ENCODE results near the gene TNRC6C.

Gene TNRC6C

DNA sequence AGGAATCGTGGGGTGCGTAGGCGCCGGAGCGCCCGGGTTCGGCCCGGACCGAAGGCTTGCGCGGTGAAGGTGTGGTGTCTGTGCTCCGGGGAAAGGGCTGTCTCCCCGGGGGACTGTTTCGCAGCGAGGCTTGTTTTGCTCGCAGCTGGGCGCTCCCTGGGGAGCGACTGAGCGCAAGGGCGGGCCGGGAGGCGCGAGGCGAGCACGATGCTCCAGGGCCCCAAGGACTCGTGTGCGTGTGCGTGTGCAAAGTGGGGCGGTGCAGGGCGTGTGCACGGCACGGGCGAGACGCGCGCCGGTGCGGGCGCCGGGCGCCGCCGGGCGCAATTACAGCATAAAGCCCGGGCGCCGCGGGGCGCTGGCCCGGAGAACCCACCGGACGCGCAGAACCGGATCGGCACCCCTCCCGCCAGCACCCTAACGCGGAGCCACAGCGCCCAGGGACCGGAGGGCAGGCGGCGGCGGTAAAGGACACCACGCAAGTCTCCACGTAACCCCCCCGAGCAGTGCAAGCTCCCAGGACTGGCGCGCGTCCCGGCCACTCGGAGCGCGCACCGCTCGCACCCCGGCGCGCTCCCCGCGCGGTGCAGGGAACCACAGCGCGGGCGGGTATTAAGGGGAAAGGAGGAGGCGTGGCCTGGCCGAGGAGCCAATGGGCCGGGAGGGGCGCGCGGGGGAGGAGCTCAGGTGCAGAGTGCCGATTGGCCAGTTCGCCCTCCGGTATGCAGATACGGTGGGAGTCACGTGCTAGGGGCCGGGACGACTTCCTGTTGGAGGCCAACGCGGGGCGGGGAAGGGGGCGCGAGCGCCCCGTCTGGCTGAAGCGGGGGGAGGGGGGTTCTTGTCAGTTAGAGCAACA lies at the start of gene TNRC6C:
Gene TNRC6C, plus strand, starts transcription at position 847 of the 859 bp plus-strand sequence. CDS start 45,504 bp downstream, outside the sequence.
- peak; percentile 94 for DNase-seq (ENCODE audit: low read depth)
- peak within 1 kb of the TSS; percentile 72 for H3K4me3 ChIP-seq (ENCODE audit: control insufficient read depth, low read depth, low read length)
- no peak for TF ChIP-seq CTCF (IDR thresholded peaks at IDR 0.05; ENCODE audit: control insufficient read depth, insufficient read depth, low read depth, low read length, missing control alignments)

- DNase-seq (ENCODE audit: low read depth), result no peak
- TF ChIP-seq CTCF (IDR thresholded peaks at IDR 0.05; ENCODE audit: control insufficient read depth, insufficient read depth, low read depth, low read length, missing control alignments), result no peak
Observed at GRCh38 chr17:77909236-77909635, 49.3 kb upstream of the TNRC6C start.

DNA sequence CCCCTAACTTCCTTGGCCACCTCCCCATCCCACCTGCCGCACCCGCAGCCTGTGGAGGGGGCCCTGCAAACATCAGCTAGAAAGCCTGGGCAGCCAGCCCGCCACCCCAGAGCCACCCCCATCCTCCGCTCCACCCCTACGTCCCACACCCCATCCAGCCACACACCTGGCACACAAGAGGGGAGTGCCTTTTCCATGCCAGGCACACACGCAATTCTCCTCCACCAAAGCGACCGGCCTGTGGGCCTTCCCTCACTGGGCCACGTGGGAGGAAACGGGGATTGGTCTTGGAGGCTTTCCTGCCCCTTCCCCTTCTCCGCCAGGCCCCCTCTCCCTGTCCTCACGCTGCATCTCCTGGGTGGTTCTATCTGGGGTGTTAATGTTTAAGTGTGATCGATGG lies 48.7 kb upstream of the TNRC6C start:
- H3K4me3 ChIP-seq (ENCODE audit: control insufficient read depth, low read depth, low read length), result no peak overlapping the region
- TF ChIP-seq CTCF (IDR thresholded peaks at IDR 0.05; ENCODE audit: control insufficient read depth, insufficient read depth, low read depth, low read length, missing control alignments), result no peak
- no peak for DNase-seq (ENCODE audit: low read depth)

More at GRCh38 chr17:77909236-77909635, 49.3 kb upstream of the TNRC6C start:
- no peak overlapping the region for H3K4me3 ChIP-seq (ENCODE audit: control insufficient read depth, low read depth, low read length)

DNA sequence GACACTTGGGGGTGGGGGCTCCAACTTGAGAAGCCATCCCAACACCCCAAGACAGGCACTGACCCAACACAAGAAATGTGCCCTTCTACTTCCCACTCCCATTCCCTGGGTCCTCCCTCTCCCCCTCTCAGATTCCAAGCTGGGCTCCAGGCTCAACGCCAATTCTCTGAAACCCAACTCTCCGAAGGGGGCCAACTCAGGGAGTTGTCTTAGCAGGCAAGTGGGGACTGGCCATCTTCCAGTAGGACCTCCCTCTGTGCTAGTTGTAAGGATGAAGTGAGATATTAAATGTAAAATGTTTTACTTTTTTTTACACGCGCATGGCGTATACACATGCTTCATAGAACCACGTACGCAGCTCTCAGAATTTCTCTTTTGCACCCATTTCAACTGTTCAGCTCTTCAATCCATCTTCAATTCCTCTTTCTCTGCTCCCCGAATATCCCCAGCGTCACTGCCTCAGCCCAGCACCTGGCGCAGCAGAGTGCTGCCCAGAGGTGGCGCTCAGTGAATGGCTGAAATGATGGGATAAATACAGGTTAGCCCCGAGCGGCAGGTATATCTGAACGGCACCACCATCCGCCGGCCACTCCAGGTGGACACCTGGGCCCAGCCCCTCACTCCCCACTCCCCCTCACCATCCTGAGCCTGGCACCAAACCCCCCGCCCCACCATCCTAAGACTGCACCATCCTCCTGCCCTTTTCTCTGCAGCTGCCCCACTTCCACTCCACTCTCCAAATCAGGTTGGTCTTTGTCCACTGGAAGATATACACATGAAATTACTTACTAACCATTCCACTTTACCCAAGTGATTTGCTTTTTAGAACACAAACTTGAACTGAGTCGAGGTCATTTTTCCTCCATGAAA lies 43.9 kb upstream of the TNRC6C start:
- DNase-seq (ENCODE audit: low read depth), result no peak
- TF ChIP-seq CTCF (IDR thresholded peaks at IDR 0.05; ENCODE audit: control insufficient read depth, insufficient read depth, low read depth, low read length, missing control alignments), result no peak
- H3K4me3 ChIP-seq (ENCODE audit: control insufficient read depth, low read depth, low read length), result no peak overlapping the region

- no peak overlapping the region for H3K4me3 ChIP-seq (ENCODE audit: control insufficient read depth, low read depth, low read length)
- no peak for TF ChIP-seq CTCF (IDR thresholded peaks at IDR 0.05; ENCODE audit: control insufficient read depth, insufficient read depth, low read depth, low read length, missing control alignments)
- no peak for DNase-seq (ENCODE audit: low read depth)
Observed at GRCh38 chr17:77915594-77916021, 42.9 kb upstream of the TNRC6C start.

GRCh38 chr17:77916264-77916663 lies 42.2 kb upstream of the TNRC6C start:
- no peak overlapping the region for H3K4me3 ChIP-seq (ENCODE audit: control insufficient read depth, low read depth, low read length)
- DNase-seq (ENCODE audit: low read depth), result no peak
- no peak for TF ChIP-seq CTCF (IDR thresholded peaks at IDR 0.05; ENCODE audit: control insufficient read depth, insufficient read depth, low read depth, low read length, missing control alignments)
